NCI-H226 (cell line): ENCODE measurements around the gene RAB4A.

Experiments used
- DNase-seq: peaks from one replicate; pipeline ENCODE4 v3.0.0-alpha.2; 2015

Gene RAB4A

DNA sequence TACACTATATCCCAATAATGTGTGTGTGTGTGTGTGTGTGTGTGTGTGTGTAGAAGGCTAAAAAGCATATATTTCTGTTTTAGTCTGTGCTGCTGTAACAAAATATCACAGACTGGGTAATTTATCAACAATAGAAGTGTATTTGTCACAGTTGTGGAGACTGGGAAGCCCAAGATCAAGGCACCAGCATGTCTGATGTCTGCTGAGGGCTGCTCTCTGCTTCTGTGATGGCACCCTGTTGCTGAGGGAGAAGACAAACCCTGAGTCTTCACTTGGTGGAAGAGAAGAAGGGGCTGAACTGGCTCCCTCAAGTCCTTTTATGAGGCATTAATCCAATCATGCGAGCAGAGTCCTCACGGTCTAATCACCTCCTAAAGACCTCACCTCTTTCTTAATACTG is 23.0 kb upstream of the RAB4A start:
- no peak for DNase-seq

- DNase-seq, result no peak
These were observed 21.8 kb upstream of the RAB4A start for GRCh38 chr1:229248821-229249817.

- no peak for DNase-seq
These were observed 20.9 kb upstream of the RAB4A start for GRCh38 chr1:229249854-229250644.

DNA sequence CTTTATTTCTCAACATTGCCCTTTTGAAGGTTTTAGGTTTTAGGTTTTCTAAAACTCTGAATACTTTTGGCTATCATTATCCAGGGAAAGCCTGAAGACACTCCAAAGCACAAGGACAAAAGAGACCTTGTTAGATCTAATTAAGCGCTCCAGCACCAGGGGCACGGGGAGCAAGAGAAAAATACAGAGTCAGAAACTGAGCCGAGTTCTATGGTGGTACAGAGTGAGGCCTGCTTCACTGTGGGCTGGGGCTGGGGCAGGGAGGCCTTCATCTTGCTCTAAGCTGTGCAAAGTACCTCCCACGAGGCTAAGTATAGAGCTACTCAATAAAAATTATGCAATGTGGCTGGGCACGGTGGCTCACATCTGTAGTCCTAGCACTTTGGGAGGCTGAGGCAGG is 19.7 kb upstream of the RAB4A start:
- DNase-seq, result no peak

- no peak for DNase-seq
These were observed 18.5 kb upstream of the RAB4A start for GRCh38 chr1:229252228-229252984.

- no peak for DNase-seq
These were observed 17.5 kb upstream of the RAB4A start for GRCh38 chr1:229253151-229253974.

GRCh38 chr1:229254910-229255541 is 15.9 kb upstream of the RAB4A start:
- no peak for DNase-seq

GRCh38 chr1:229258031-229258756 is 12.7 kb upstream of the RAB4A start:
- DNase-seq, result no peak

DNA sequence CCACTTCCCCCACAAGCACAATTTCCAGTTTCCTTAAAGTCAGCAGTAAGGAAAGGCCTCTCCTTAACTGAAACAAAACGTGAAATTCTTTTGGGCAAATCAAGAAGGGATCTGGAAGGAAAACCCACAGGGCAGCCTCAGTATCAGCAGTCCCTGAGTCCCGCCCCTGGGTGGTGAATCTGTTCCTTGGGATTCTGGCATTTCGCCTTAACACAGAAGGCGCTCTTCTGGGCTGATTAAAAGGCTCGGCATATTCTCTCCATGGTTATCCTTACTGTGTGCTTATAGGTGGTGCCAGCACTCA is 12.2 kb upstream of the RAB4A start:
- no peak for DNase-seq

GRCh38 chr1:229260297-229260696 is 10.6 kb upstream of the RAB4A start:
- no peak for DNase-seq

- DNase-seq, result no peak
These were observed 8.7 kb upstream of the RAB4A start for GRCh38 chr1:229262239-229262638.

DNA sequence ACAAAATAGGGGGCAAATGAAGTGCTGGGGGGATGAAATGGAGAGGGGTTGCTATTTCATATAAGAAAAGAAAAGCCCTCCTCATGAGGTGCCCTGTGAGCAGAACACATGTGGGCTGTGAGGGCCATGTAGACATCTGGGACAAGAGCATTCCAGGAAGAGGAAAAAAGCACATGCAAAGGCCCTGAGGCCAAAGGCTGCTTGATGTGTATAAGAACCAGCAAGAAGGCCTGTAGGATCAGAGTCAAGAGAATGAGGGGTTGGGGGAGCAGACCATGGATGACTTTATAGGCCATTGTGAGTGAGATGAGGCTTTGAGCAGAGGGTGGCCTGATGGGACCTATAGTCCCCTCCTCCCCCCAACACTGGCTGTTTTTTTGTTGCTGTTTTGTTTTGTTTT is 7.7 kb upstream of the RAB4A start:
- DNase-seq, result no peak

- DNase-seq, result no peak
These were observed 6.8 kb upstream of the RAB4A start for GRCh38 chr1:229264068-229264467.

DNA sequence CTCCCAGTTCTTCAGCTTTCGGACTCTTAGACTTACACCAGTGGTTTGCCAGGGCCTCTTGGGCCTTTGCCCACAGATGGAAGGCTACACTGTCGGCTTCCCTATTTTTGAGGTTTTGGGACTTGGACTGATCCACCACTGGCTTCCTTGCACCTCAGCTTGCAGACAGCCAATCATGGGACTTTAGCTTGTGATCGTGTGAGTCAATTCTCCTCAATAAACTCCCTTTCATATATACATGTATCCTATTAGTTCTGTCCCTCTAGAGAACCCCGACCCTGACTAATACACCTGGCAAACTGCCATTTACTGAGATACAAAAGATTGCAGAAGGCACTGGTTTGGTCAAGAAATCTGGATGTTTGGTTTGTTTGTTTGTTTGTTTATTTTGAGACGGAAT is 6.4 kb upstream of the RAB4A start:
- no peak for DNase-seq

- DNase-seq, result no peak
These were observed 4.6 kb upstream of the RAB4A start for GRCh38 chr1:229266274-229266673.

DNA sequence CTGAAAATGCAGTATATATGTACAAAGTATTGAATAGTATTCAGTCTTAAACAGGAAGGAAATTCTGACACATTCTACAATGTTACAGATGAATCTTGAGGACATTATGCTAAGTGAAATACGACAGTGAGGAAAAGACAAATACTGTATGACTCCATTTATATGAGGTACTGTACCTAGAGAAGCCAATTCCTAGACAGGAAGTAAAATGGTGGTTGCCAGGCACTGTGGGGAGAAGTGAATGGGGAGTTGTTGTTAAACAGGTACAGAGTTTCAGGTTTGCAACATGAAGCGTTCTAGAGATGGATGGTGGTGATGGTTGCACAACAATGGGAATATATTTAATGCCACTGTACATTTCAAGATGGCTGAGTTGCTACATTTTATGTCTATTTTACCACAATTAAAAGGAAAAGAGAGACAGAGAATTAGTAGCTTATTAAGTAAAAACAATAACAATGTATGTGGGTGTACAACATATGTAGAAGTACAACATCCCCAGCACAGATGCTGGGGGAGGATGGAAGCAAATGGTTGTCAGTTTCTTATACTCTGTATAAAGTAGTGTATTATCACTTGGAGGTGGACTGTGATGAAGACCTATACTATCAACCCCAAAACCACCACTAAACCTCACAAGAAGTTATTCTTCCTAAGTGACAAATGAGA is 3.9 kb upstream of the RAB4A start:
- no peak for DNase-seq

DNA sequence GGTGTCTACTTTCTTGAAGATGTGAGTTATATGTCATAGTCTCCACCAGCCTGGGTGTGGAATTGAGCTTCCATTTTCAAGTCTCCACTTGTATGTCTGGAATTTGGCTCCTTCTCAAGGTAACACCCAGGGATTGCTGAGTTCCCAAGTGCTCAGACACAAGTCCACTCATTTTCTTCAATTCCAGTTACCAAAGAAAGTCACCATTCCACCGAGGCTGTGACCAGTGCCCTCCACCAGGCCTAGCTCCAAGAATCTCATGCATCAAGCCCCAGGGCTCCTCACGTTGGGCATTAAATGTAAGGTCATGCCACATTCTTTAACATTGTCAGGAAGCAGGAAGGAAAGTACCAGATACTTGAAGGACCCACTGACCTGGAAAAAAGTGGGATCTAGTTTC is 2.4 kb upstream of the RAB4A start:
- DNase-seq, result peak; percentile 4

GRCh38 chr1:229271448-229272159 is 693 bp downstream of the RAB4A start:
- no peak for DNase-seq

- no peak for DNase-seq
These were observed 1.6 kb downstream of the RAB4A start for GRCh38 chr1:229272164-229273158.
